ENCODE results near the gene CEBPZ.

CEBPZ gene

GRCh38 chr2:37191253-37191652 is 40.1 kb downstream of the CEBPZ start:
- TF ChIP-seq SIN3A (IDR thresholded peaks at IDR 0.05; ENCODE audit: borderline replicate concordance, insufficient read depth, low read length), result no peak
- no peak for TF ChIP-seq REST (IDR thresholded peaks at IDR 0.05; ENCODE audit: insufficient read depth in 1 of 2, low read depth in 2 of 2, low read length in 2 of 2)
- TF ChIP-seq TAF1 (IDR thresholded peaks at IDR 0.05; ENCODE audit: borderline replicate concordance, insufficient read depth, low read length), result no peak
- no peak for TF ChIP-seq POLR2AphosphoS5 (IDR thresholded peaks at IDR 0.05; ENCODE audit: low read depth, low read length)
- no peak for TF ChIP-seq FOXP2 (optimal IDR thresholded peaks at IDR 0.05; ENCODE audit: borderline replicate concordance, extremely low read depth, extremely low read length, insufficient read depth)

- TF ChIP-seq TAF1 (IDR thresholded peaks at IDR 0.05; ENCODE audit: borderline replicate concordance, insufficient read depth, low read length) (no peak), FOXP2 (optimal IDR thresholded peaks at IDR 0.05; ENCODE audit: borderline replicate concordance, extremely low read depth, extremely low read length, insufficient read depth) (no peak), POLR2AphosphoS5 (IDR thresholded peaks at IDR 0.05; ENCODE audit: low read depth, low read length) (no peak), REST (IDR thresholded peaks at IDR 0.05; ENCODE audit: insufficient read depth in 1 of 2, low read depth in 2 of 2, low read length in 2 of 2) (no peak), SIN3A (IDR thresholded peaks at IDR 0.05; ENCODE audit: borderline replicate concordance, insufficient read depth, low read length) (no peak)
Measured at GRCh38 chr2:37190290-37190689, 41.1 kb downstream of the CEBPZ start.

GRCh38 chr2:37189452-37190153 is 41.8 kb downstream of the CEBPZ start:
- TF ChIP-seq POLR2AphosphoS5 (IDR thresholded peaks at IDR 0.05; ENCODE audit: low read depth, low read length), result no peak
- no peak for TF ChIP-seq TAF1 (IDR thresholded peaks at IDR 0.05; ENCODE audit: borderline replicate concordance, insufficient read depth, low read length)
- TF ChIP-seq FOXP2 (optimal IDR thresholded peaks at IDR 0.05; ENCODE audit: borderline replicate concordance, extremely low read depth, extremely low read length, insufficient read depth), result no peak
- no peak for TF ChIP-seq SIN3A (IDR thresholded peaks at IDR 0.05; ENCODE audit: borderline replicate concordance, insufficient read depth, low read length)
- no peak for TF ChIP-seq REST (IDR thresholded peaks at IDR 0.05; ENCODE audit: insufficient read depth in 1 of 2, low read depth in 2 of 2, low read length in 2 of 2)

GRCh38 chr2:37188570-37188969 is 42.8 kb downstream of the CEBPZ start, which contains the start of gene SULT6B1:
Gene SULT6B1, minus strand, starts transcription at chr2:37188670. Its CDS starts 30 bp downstream, at chr2:37188640.
- TF ChIP-seq FOXP2 (optimal IDR thresholded peaks at IDR 0.05; ENCODE audit: borderline replicate concordance, extremely low read depth, extremely low read length, insufficient read depth), result no peak
- TF ChIP-seq POLR2AphosphoS5 (IDR thresholded peaks at IDR 0.05; ENCODE audit: low read depth, low read length), result no peak
- no peak for TF ChIP-seq REST (IDR thresholded peaks at IDR 0.05; ENCODE audit: insufficient read depth in 1 of 2, low read depth in 2 of 2, low read length in 2 of 2)
- no peak for TF ChIP-seq SIN3A (IDR thresholded peaks at IDR 0.05; ENCODE audit: borderline replicate concordance, insufficient read depth, low read length)
- TF ChIP-seq TAF1 (IDR thresholded peaks at IDR 0.05; ENCODE audit: borderline replicate concordance, insufficient read depth, low read length), result no peak

Data from PFSK-1 (cell line).